Measurements from ENCODE around the gene YWHAB. TPM values are rescaled to one million over a fixed set of nuclear protein-coding genes. Genes with fewer than 3 reads are reported as not detected.

The YWHAB gene
- total RNA-seq, 4 donors from 2014 or later, result 110 to 170 (median 133) TPM

DNA sequence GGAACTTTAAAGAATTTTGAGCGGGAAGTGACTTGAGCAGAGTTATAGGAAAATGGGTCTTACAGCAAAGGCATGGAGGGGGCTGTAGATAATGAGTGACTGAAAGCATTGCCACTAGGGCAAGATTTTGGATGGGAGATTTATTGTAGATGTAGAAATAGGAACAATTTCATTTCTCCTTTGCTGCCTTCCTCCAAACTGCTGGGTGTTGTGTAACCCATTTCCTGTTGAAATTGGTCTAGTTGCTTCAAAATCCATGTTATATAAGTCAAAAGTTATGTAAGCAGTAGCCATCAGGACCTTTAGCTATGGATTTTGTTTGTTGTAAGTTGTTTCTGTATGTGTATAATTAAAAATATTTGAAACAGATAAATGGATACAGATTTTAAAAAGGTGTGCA is 11.1 kb downstream of the YWHAB start:
- H3K4me1 ChIP-seq, result peaks cover 8 to 96% (median 22%) of the 10 kb centered on the region in 3 donors
- H3K4me3 ChIP-seq, result no peak overlapping the region
- 71 to 92% methylated on average over 1 of the region's 1 CpG for WGBS, 2 donors
- TF ChIP-seq, protein P1, sequence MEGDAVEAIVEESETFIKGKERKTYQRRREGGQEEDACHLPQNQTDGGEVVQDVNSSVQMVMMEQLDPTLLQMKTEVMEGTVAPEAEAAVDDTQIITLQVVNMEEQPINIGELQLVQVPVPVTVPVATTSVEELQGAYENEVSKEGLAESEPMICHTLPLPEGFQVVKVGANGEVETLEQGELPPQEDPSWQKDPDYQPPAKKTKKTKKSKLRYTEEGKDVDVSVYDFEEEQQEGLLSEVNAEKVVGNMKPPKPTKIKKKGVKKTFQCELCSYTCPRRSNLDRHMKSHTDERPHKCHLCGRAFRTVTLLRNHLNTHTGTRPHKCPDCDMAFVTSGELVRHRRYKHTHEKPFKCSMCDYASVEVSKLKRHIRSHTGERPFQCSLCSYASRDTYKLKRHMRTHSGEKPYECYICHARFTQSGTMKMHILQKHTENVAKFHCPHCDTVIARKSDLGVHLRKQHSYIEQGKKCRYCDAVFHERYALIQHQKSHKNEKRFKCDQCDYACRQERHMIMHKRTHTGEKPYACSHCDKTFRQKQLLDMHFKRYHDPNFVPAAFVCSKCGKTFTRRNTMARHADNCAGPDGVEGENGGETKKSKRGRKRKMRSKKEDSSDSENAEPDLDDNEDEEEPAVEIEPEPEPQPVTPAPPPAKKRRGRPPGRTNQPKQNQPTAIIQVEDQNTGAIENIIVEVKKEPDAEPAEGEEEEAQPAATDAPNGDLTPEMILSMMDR (IDR thresholded peaks at IDR 0.05), result no peak
- TF ChIP-seq POLR2A (IDR thresholded peaks at IDR 0.05), result no peak
- intact Hi-C loops (cut with DNase I), result no loop called here
- no peak for DNase-seq
- H3K27ac ChIP-seq, result peak overlapping the region in 1 of 4 donors; percentile 13
- no peaks in the 10 kb centered on the region for H3K27me3 ChIP-seq
- H3K36me3 ChIP-seq, result peaks cover 0 to 23% (median 0%) of the 10 kb centered on the region in 3 donors
- no peaks in the 10 kb centered on the region for H3K9me3 ChIP-seq

DNA sequence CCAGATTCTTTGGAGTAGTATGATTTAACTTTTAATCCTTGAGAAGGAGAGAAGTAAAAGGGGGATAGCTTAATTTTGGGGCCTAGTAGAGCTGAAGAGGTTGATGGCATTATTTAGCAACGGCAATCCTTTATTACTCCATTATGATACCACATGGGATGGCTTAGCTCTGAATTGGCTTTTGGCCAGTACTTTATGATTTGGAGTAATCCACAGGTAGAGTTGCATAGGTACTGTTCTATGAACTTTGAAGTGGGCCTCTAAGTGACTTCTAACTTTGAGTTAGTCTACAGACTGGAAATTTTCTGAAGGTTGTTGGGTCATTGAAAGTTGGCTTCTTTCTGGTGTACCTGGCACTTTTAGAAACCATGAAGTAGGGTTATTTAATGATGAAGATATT is 11.6 kb downstream of the YWHAB start:
- intact Hi-C loops (cut with DNase I), result no loop called here
- 56 to 59% methylated on average over 1 of the region's 1 CpG for WGBS, 2 donors

DNA sequence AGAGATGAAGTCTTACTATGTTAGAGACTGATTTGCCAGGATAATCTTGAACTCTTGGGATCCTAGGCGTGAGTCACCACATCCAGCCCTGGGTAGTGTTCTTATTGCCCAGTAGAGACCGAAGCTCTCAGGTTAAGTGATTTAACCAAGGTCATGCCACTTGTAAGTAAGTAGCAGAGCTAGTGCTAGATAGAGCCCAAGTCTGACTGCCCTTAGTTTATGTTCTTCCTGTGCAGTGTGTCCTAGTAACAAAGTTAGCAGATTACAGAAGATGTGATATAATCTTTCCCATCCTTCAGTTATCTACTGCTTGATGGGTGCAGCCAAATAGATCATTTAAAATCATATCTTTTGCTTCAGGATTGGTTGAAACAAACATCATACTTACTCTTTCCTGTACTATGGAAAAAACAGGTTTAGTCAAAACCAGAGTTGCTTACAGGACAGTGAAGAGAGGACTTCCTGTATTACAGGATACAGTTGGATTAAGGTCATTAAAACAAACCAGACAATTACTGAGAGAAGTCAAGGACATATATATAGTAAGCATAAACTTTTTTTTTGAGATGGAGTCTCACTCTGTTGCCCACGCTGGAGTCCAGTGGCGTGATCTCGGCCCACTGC is 14.8 kb downstream of the YWHAB start:
- peak overlapping the region in 1 of 4 donors; percentile 38 for H3K27ac ChIP-seq
- intact Hi-C loops (cut with DNase I), result no loop called here
- peaks cover 0 to 61% (median 23%) of the 10 kb centered on the region in 3 donors for H3K36me3 ChIP-seq
- TF ChIP-seq, protein P1 (IDR thresholded peaks at IDR 0.05), result no peak
- no peak for TF ChIP-seq POLR2A (IDR thresholded peaks at IDR 0.05)
- H3K9me3 ChIP-seq, result no peaks in the 10 kb centered on the region
- peaks cover 9 to 64% (median 22%) of the 10 kb centered on the region in 3 donors for H3K4me1 ChIP-seq
- no peaks in the 10 kb centered on the region for H3K27me3 ChIP-seq
- no peak for DNase-seq
- H3K4me3 ChIP-seq, result no peak overlapping the region
- 83 to 94% methylated on average over 3 to 5 of the region's 5 CpGs for WGBS, 2 donors

More for the DNA sequence above, 11.6 kb downstream of the YWHAB start:
- DNase-seq, result no peak
- H3K27ac ChIP-seq, result no peak overlapping the region
- no peaks in the 10 kb centered on the region for H3K27me3 ChIP-seq
- no peak for TF ChIP-seq POLR2A (IDR thresholded peaks at IDR 0.05)
- TF ChIP-seq, protein P1 (IDR thresholded peaks at IDR 0.05), result no peak
- no peak overlapping the region for H3K4me3 ChIP-seq
- H3K4me1 ChIP-seq, result peaks cover 9 to 94% (median 22%) of the 10 kb centered on the region in 3 donors
- peaks cover 0 to 28% (median under 1%) of the 10 kb centered on the region in 3 donors for H3K36me3 ChIP-seq
- H3K9me3 ChIP-seq, result no peaks in the 10 kb centered on the region

DNA sequence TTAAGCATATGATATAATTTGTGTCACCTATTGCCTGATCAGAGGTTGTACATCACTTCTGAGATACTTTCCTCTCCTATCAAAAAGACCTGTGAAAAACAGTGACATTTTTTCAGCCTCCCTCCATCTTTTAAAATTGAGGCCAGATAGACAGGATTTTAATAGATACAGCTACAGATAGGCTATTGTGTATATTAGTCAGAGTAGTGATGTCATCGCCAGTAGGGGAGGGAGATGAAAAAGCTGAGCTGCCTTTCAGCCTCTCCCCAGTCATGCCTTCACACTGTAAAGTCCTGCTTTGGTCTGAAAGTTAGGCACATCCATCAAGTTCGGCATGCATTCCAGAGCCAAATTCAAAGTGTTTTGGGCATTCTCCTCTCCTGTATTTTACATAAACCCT is 16.5 kb downstream of the YWHAB start:
- Histone ChIP-seq H3K4me1 (peaks cover 5 to 47% (median 12%) of the 10 kb centered on the region in 3 donors), H3K36me3 (peaks cover 0 to 77% (median 32%) of the 10 kb centered on the region in 3 donors), H3K9me3 (no peaks in the 10 kb centered on the region), H3K27ac (no peak overlapping the region), H3K4me3 (no peak overlapping the region), H3K27me3 (no peaks in the 10 kb centered on the region)
- DNase-seq, result no peak
- intact Hi-C loops (cut with DNase I), result no loop called here
- WGBS, 2 donors, result 69 to 72% methylated on average over 2 of the region's 2 CpGs
- TF ChIP-seq, protein P1 (IDR thresholded peaks at IDR 0.05), result no peak
- TF ChIP-seq POLR2A (IDR thresholded peaks at IDR 0.05), result no peak

DNA sequence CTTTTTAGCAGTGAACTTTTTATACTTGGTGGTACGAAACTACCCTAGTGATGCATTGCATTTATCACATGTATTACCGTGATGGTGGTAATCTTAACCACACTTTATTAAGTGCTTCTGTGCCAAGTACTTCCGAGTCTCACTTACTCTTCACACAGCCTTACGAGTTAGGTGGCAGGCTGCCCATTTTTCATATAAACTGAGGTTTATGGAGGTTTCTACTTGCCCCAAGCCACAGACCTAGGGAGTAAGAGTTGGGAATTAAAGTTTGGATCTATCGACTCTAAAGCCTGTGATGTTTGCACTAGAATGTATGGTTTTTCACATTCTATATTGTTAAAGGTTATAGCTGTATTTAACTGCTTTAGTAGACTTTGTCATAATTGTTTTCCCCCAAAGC is 18.9 kb downstream of the YWHAB start:
- H3K4me3 ChIP-seq, result no peak overlapping the region
- peaks cover 5 to 29% (median 14%) of the 10 kb centered on the region in 3 donors for H3K4me1 ChIP-seq
- peaks cover 0 to 92% (median 38%) of the 10 kb centered on the region in 3 donors for H3K36me3 ChIP-seq
- intact Hi-C loops (cut with DNase I), result no loop called here
- WGBS, 2 donors, result 70% methylated on average over 5 of the region's 5 CpGs
- H3K27me3 ChIP-seq, result no peaks in the 10 kb centered on the region
- no peak for TF ChIP-seq POLR2A (IDR thresholded peaks at IDR 0.05)
- TF ChIP-seq, protein P1 (IDR thresholded peaks at IDR 0.05), result no peak
- no peaks in the 10 kb centered on the region for H3K9me3 ChIP-seq
- no peak for DNase-seq
- H3K27ac ChIP-seq, result no peak overlapping the region
